ENCODE measurements around the gene MAPKAPK3. TPM values are rescaled to one million over a fixed set of nuclear protein-coding genes. Genes with fewer than 3 reads are reported as not detected.

MAPKAPK3 gene
- total RNA-seq, 1 donor from 2014 or later = 21.2 TPM

DNA sequence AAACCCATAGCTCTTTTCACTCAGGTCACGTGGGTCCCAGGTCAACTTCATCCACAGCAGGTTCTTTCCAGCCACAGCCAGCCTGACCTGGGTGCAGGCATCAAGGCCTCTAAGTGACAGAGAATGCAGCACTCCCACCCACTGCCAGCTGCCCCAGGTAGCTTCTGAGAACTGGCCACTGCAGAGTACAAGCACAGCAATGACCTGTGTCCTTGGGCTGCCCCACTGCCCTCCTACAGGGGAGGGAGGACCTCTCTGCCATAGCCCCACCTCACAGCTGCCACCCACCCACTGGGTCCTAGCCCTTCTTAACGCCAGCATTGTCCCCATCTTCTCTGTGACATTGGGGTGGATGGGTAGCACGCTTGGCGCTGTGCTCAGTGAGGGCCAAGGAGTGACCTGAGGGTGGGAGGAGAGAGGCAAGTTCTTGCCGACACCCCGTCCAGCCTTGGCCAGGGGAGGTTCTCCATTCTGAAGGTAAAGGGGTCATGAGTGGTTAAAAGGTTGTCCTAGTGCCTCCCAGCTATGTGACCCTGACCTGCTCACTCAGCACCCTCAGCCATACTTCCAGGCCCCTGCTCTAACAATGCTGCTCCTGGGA lies 17.7 kb upstream of the MAPKAPK3 start:
- Mint-ChIP-seq H3K9me3 (ENCODE audit: low read depth) (no peaks in the 10 kb centered on the region), H3K4me3 (ENCODE audit: unreplicated experiment) (no peak overlapping the region), H3K27me3 (ENCODE audit: low read depth) (no peaks in the 10 kb centered on the region), H3K4me1 (ENCODE audit: low read depth) (peaks cover 38% of the 10 kb centered on the region), H3K27ac (ENCODE audit: unreplicated experiment) (no peak overlapping the region), H3K36me3 (ENCODE audit: low read depth) (no peaks in the 10 kb centered on the region)
- TF ChIP-seq, protein P1, sequence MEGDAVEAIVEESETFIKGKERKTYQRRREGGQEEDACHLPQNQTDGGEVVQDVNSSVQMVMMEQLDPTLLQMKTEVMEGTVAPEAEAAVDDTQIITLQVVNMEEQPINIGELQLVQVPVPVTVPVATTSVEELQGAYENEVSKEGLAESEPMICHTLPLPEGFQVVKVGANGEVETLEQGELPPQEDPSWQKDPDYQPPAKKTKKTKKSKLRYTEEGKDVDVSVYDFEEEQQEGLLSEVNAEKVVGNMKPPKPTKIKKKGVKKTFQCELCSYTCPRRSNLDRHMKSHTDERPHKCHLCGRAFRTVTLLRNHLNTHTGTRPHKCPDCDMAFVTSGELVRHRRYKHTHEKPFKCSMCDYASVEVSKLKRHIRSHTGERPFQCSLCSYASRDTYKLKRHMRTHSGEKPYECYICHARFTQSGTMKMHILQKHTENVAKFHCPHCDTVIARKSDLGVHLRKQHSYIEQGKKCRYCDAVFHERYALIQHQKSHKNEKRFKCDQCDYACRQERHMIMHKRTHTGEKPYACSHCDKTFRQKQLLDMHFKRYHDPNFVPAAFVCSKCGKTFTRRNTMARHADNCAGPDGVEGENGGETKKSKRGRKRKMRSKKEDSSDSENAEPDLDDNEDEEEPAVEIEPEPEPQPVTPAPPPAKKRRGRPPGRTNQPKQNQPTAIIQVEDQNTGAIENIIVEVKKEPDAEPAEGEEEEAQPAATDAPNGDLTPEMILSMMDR (IDR thresholded peaks at IDR 0.05) = no peak
- no peak for DNase-seq (ENCODE audit: low spot score)

DNA sequence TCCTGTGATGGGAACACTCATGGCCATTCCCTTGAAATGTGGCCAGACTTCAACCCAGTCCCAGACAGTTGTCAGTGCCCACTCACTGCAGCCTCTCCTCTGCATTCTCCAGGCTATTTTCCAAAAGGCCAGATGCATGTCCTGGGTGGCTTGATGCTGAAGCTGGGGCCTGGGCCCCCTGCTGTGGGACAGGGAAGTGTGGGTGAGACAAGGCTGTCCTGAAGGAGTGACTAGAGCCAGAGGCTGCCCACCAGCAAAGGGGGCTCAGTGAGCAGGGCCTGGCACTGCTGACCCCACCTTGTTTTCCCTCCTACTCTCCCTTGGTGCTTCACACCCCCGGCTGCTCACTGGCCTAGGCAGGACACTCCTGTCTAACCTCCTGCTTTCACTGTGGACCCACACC lies 17.2 kb upstream of the MAPKAPK3 start:
- H3K27ac Mint-ChIP-seq (ENCODE audit: unreplicated experiment) = peak overlapping the region; percentile 51
- no peaks in the 10 kb centered on the region for H3K36me3 Mint-ChIP-seq (ENCODE audit: low read depth)
- H3K9me3 Mint-ChIP-seq (ENCODE audit: low read depth) = no peaks in the 10 kb centered on the region
- TF ChIP-seq, protein P1 (IDR thresholded peaks at IDR 0.05) = no peak
- peaks cover 38% of the 10 kb centered on the region for H3K4me1 Mint-ChIP-seq (ENCODE audit: low read depth)
- no peak overlapping the region for H3K4me3 Mint-ChIP-seq (ENCODE audit: unreplicated experiment)
- DNase-seq (ENCODE audit: low spot score) = no peak
- no peaks in the 10 kb centered on the region for H3K27me3 Mint-ChIP-seq (ENCODE audit: low read depth)

DNA sequence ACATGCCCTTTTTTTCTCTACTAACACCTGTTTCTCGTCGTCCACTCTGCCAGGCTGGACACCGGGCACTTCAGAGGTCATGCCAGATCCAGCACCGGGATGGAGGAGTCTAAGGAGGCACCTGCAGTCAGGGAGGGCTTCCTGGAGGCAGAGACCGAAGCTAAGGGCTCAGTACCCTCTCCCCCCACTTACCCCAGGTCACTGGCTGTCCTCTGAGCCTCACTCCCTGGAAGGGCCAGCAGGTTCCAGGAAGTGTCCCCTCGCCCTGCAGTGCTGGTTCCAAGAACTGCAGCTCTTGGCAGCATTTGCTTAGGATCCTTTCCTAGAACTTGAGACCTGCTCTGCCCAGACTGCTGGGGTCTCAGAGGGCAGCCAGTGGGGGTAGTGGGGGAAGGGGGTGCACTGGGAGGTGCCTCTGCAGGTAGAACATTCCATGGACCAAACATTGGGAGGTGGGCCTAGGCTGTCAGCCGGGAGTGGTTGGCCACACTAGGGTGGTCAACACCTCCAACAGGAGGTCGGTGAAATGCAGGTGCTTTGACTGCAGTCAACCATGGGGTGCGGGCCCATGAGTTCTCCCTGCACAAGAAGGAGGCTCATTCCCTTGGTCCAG lies 16.7 kb upstream of the MAPKAPK3 start:
- Mint-ChIP-seq H3K4me1 (ENCODE audit: low read depth) (peaks cover 38% of the 10 kb centered on the region), H3K27me3 (ENCODE audit: low read depth) (no peaks in the 10 kb centered on the region), H3K4me3 (ENCODE audit: unreplicated experiment) (no peak overlapping the region), H3K36me3 (ENCODE audit: low read depth) (no peaks in the 10 kb centered on the region), H3K27ac (ENCODE audit: unreplicated experiment) (peak overlapping the region; percentile 100), H3K9me3 (ENCODE audit: low read depth) (no peaks in the 10 kb centered on the region)
- TF ChIP-seq, protein P1 (IDR thresholded peaks at IDR 0.05) = no peak
- no peak for DNase-seq (ENCODE audit: low spot score)

DNA sequence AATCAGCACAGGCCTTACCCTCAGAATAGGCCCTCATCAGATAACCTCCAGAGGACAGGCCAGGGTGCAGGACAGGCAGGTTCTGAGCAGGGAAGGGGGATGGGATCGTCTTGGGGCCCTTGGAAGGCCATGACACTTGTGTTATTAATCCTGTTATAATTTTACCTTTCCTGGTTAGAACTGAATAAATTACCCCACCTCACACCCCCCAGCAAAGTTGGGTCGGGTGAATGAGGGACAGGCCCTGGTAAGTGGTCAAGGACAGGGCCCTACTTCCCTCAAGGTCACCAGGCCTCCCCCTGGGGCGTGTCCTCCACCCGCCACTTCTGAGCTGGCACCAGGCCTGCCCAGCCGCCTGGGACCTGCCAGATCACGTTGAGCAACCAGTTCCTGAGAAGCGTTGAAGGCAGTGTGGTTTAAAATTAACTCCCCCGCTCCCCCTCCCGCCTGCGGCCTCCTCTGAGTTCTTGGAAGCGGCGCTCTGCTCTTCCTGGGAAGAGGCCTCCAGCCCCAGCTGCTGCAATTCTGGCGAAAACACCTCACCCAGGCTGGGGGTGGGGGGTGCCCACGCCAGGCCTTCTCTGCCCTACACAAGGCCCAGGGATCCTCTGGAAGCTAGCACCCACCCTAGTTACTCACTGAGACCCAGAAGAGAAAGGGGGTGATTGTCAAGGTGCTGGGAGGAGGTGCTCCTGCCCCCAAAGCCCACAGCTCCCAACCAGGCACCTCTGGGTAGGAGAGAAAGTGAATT lies 15.9 kb upstream of the MAPKAPK3 start:
- Mint-ChIP-seq H3K36me3 (ENCODE audit: low read depth) (no peaks in the 10 kb centered on the region), H3K4me1 (ENCODE audit: low read depth) (peaks cover 38% of the 10 kb centered on the region), H3K27ac (ENCODE audit: unreplicated experiment) (peak overlapping the region; percentile 100), H3K9me3 (ENCODE audit: low read depth) (no peaks in the 10 kb centered on the region), H3K4me3 (ENCODE audit: unreplicated experiment) (no peak overlapping the region), H3K27me3 (ENCODE audit: low read depth) (no peaks in the 10 kb centered on the region)
- TF ChIP-seq, protein P1 (IDR thresholded peaks at IDR 0.05) = no peak
- DNase-seq (ENCODE audit: low spot score) = no peak

DNA sequence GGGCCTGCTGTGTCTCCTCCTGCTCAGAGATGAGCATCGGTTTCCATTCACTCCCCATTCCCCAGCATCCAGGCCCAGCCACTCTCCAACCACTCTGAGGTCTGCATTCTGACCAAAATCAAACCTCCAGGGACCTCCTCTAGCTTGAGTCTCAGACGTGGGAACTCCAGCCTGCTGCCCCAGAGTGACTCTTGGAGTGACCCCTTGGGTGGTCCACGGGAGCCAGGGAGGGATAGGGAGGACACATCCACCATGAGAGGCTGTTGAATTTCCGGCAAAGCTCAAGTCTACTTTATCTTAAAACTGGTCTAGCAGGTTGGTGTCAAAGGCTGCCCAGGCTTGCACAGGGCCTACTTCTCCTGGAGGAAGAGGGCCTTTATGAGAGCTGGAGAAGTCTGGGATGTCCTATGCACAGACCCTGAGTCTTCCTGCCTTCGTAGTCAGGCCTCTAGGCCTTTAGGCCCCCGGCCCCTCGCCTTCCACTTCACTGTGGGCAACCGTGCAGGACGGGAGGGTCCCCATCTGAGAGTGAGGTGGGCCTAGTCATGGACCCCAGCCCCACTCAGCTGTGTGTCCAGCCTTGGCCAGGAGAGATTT lies 14.3 kb upstream of the MAPKAPK3 start:
- Mint-ChIP-seq H3K4me3 (ENCODE audit: unreplicated experiment) (no peak overlapping the region), H3K4me1 (ENCODE audit: low read depth) (peaks cover 38% of the 10 kb centered on the region), H3K27me3 (ENCODE audit: low read depth) (no peaks in the 10 kb centered on the region), H3K27ac (ENCODE audit: unreplicated experiment) (peak overlapping the region; percentile 100), H3K9me3 (ENCODE audit: low read depth) (no peaks in the 10 kb centered on the region), H3K36me3 (ENCODE audit: low read depth) (no peaks in the 10 kb centered on the region)
- no peak for DNase-seq (ENCODE audit: low spot score)
- TF ChIP-seq, protein P1 (IDR thresholded peaks at IDR 0.05) = no peak
